HUES64 (cell line): ENCODE results near the gene PLA2G12A.

ENCODE experiments used
- H3K27ac ChIP-seq: 2 replicates; pipeline ENCODE4 v1.7.0; 2013; ENCODE audit warnings: low read depth, low read length, inconsistent platforms
- H3K27me3 ChIP-seq: 2 replicates; pipeline ENCODE4 v1.6.1; 2013; ENCODE audit warnings: mild to moderate bottlenecking, low read length; ENCODE audit not compliant: insufficient read depth
- H3K36me3 ChIP-seq: 2 replicates; pipeline ENCODE4 v1.6.1; 2013; ENCODE audit warnings: mild to moderate bottlenecking, low read length; ENCODE audit not compliant: insufficient read depth
- H3K4me1 ChIP-seq: 2 replicates; pipeline ENCODE4 v1.6.1; 2013; ENCODE audit warnings: mild to moderate bottlenecking, low read length, moderate library complexity; ENCODE audit not compliant: insufficient read depth
- H3K4me3 ChIP-seq: 2 replicates; pipeline ENCODE4 v1.5.1; 2013; ENCODE audit warnings: mild to moderate bottlenecking, low read length, moderate library complexity
- H3K9ac ChIP-seq: 2 replicates; pipeline ENCODE4 v1.6.1; 2013; ENCODE audit warnings: mild to moderate bottlenecking, low read depth, low read length
- H3K9me3 ChIP-seq: 2 replicates; pipeline ENCODE4 v1.6.1; 2013; ENCODE audit warnings: low read depth, low read length; ENCODE audit not compliant: insufficient read depth
- WGBS: fragments of 150-250, 120-280 bp; methylation state at CpG from one replicate; pipeline ENCODE4 v1.1.7; 2013; ENCODE audit warnings: missing lambda C conversion rate; 5-methylcytosine and 5-hydroxymethylcytosine counted together

Gene PLA2G12A

GRCh38 chr4:109675181-109675580 is 54.7 kb downstream of the PLA2G12A start:
- H3K36me3 ChIP-seq: no peaks in the 10 kb centered on the region
- H3K4me3 ChIP-seq: no peak overlapping the region
- H3K27ac ChIP-seq: no peak overlapping the region
- H3K9me3 ChIP-seq: peaks cover 18% of the 10 kb centered on the region
- H3K9ac ChIP-seq: no peak overlapping the region
- WGBS: 93% methylated on average over 3 of the region's 3 CpGs
- H3K27me3 ChIP-seq: no peaks in the 10 kb centered on the region
- no peaks in the 10 kb centered on the region for H3K4me1 ChIP-seq

GRCh38 chr4:109673303-109673702 is 56.6 kb downstream of the PLA2G12A start:
- Histone ChIP-seq H3K9me3 (peaks cover 11% of the 10 kb centered on the region; the same call in 1 of the 2 replicates), H3K36me3 (no peaks in the 10 kb centered on the region), H3K4me3 (no peak overlapping the region), H3K9ac (no peak overlapping the region), H3K27me3 (no peaks in the 10 kb centered on the region), H3K27ac (no peak overlapping the region), H3K4me1 (no peaks in the 10 kb centered on the region)
- WGBS: 80% methylated on average over 1 of the region's 1 CpG

- no peaks in the 10 kb centered on the region for H3K27me3 ChIP-seq
- H3K27ac ChIP-seq: no peak overlapping the region
- no peaks in the 10 kb centered on the region for H3K36me3 ChIP-seq
- H3K9me3 ChIP-seq: peaks cover 8% of the 10 kb centered on the region; the same call in 1 of the 2 replicates
- no peak overlapping the region for H3K4me3 ChIP-seq
- no peak overlapping the region for H3K9ac ChIP-seq
- H3K4me1 ChIP-seq: no peaks in the 10 kb centered on the region
These were observed 57.5 kb downstream of the PLA2G12A start for GRCh38 chr4:109672169-109672930.

DNA sequence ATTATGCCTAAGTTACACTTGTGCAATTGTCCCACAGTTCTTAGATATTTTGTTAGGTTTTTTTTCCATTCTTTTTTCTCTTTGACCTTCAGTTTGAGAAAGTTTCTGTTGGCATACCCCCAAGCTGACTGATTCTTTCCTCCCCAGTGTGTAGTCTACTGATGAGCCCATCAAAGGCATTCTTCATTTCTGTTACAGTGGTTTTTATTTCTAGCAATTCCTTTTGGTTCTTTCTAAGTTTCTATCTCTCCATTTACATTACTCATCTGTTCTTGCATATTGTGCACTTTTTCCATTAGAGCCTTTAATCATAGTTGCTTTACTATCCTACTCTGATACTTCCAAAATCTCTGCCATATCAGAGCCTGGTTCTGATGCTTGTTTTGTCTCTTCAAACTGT is 58.5 kb downstream of the PLA2G12A start:
- H3K27me3 ChIP-seq: no peaks in the 10 kb centered on the region
- no peaks in the 10 kb centered on the region for H3K36me3 ChIP-seq
- H3K9ac ChIP-seq: no peak overlapping the region
- no peak overlapping the region for H3K4me3 ChIP-seq
- no peaks in the 10 kb centered on the region for H3K4me1 ChIP-seq
- H3K9me3 ChIP-seq: 0 out of 2 replicates have a peak, but pooled peaks cover 5% of the 10 kb centered on the region
- H3K27ac ChIP-seq: no peak overlapping the region

DNA sequence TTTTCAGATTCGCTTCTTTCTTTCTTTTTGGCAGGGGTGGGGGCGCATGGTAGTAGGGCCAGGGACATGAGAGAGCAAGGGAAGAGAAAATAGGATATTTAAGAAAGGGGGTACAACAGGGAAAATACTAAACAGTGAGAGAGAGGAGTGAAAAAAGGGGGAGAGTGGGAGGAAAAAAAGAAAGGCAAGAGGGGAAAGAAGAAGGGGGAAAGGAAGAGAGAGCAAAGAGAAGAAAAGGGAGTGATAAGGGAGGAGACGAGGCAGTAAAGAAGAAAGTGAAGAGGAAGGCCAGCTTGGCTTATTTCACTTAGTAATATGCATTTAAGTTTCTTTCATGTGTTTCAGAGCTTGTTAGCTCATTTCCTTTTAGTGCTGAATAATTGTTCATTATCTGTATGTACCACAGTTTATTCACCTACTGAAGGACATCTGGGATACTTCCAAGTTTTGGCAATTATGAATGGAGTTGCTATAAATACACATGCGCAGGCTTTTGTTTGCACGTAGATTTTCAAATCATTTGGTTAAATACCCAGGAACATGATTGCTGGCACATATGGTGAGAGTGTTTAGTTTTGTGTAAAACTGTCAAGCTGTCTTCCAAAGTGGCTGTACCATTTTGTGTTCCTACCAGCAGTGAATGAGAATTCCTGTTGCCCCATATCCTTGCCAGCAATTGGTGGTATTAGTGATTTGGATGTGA is 63.9 kb downstream of the PLA2G12A start:
- peaks cover 11% of the 10 kb centered on the region for H3K4me1 ChIP-seq
- no peaks in the 10 kb centered on the region for H3K36me3 ChIP-seq
- WGBS: 89% methylated on average over 5 of the region's 5 CpGs
- no peak overlapping the region for H3K4me3 ChIP-seq
- H3K9ac ChIP-seq: no peak overlapping the region
- no peaks in the 10 kb centered on the region for H3K9me3 ChIP-seq
- no peak overlapping the region for H3K27ac ChIP-seq
- no peaks in the 10 kb centered on the region for H3K27me3 ChIP-seq

GRCh38 chr4:109662771-109663170 is 67.1 kb downstream of the PLA2G12A start:
- Histone ChIP-seq H3K27ac (no peak overlapping the region), H3K9ac (no peak overlapping the region), H3K9me3 (no peaks in the 10 kb centered on the region), H3K27me3 (no peaks in the 10 kb centered on the region), H3K36me3 (no peaks in the 10 kb centered on the region), H3K4me3 (no peak overlapping the region), H3K4me1 (peaks cover 11% of the 10 kb centered on the region)
- WGBS: 66% methylated on average over 2 of the region's 3 CpGs

- no peaks in the 10 kb centered on the region for H3K36me3 ChIP-seq
- H3K27me3 ChIP-seq: no peaks in the 10 kb centered on the region
- H3K9ac ChIP-seq: no peak overlapping the region
- no peaks in the 10 kb centered on the region for H3K9me3 ChIP-seq
- no peak overlapping the region for H3K27ac ChIP-seq
- WGBS: 81% methylated on average over 2 of the region's 2 CpGs
- no peak overlapping the region for H3K4me3 ChIP-seq
- peaks cover 11% of the 10 kb centered on the region for H3K4me1 ChIP-seq
These were observed 67.8 kb downstream of the PLA2G12A start for GRCh38 chr4:109662116-109662515.
